ENCODE measurements around the gene PTPRN2. TPM values are rescaled to one million over a fixed set of nuclear protein-coding genes. Genes with fewer than 3 reads are reported as not detected.

Gene PTPRN2
- total RNA-seq, 1 experiment from 2014 or later, result 3.8 TPM

DNA sequence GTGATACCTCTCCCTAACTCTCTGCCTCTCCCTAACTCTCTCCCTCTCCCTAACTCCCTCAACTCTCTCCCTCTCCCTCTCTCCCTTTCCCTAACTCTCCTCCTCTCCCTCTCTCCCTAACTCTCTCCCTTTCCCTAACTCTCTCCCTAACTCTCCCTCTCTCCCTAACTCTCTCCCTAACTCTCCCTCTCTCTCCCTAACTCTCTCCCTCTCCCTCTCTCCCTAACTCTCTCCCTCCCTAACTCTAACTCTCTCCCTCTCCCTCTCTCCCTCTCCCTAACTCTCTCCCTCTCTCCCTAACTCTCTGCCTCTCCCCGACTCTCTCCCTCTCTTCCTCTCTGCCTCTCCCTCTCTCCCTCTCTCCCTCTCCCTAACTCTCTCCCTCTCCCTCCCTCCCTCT, 2.0 kb upstream of the PTPRN2 start:
- no peak for DNase-seq
- no peaks in the 10 kb centered on the region for H3K9me3 ChIP-seq (replicated peaks)
- no peak overlapping the region for H3K4me3 ChIP-seq
- H3K27ac ChIP-seq, result no peak overlapping the region
- no peaks in the 10 kb centered on the region for H3K36me3 ChIP-seq
- H3K27me3 ChIP-seq, result no peaks in the 10 kb centered on the region
- H3K4me1 ChIP-seq, result no peaks in the 10 kb centered on the region

DNA sequence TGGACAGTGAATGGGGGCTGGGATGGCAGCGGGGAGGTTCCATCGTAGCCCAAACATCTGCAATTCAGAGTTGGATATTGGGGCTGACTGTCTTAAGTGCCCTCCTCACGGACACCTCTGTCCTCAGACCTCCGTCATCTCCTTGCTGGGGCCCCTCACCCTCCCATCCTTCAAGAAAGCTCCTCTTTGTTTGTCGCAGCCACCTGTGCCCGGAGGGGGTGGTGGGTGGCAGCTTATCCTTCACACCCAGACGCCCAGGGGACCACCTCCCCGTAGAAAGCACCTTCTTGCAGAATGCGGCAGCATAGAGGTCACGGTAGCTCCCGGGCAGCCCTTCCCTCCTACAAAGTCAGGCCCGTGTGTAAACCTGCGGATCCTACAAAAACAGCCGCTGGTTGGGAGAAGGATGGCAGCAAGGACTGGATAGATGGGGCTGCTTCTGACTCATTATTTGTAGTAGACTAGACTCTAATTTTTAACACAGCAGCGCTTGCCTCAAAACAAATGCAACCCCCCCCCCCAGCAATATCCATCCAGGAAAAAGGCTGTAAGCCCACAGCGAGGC, 1.3 kb upstream of the PTPRN2 start:
- Histone ChIP-seq H3K9me3 (replicated peaks) (no peaks in the 10 kb centered on the region), H3K27me3 (no peaks in the 10 kb centered on the region), H3K36me3 (no peaks in the 10 kb centered on the region), H3K27ac (no peak overlapping the region), H3K4me1 (no peaks in the 10 kb centered on the region), H3K4me3 (no peak overlapping the region)
- DNase-seq, result no peak

DNA sequence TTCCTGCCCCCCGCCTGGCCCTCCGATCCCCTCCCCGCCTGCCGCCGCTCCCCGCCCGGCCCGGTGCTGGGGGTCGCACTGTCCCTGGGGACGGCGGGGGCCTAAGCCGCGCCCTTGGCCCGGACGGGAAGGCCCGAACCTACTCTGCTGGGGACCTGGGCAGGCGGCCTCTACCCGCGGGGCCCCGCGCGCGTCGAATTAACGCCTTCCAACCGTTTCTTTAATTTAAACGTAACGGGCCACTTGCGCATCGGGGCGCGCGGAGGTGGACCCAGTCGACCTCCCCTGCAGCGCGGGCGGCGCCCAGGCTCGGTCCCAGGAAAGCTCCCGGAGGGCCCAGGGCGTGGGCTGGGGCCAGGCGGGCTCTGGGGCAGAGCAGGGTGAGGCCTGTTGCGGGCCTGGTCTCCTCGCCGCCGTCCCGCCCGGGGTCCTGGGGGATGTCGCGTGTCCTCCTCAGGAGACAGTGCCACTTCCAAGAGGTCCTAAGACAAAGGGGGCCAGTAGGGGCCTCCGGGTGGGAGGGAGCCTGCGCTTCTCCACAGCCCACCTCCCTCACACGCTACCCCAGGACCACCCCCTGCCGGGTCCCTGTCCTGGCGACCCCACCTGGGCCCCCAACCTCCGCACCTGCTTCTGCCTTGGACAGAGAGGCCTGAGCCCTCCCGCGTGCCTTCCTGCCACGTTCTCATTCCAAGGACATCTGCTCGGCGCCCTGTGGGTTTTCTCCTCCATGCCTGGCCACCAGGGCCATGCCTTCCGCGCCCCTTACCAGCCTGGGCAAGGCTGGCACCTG, 658 bp upstream of the PTPRN2 start:
- no peaks in the 10 kb centered on the region; the same call in 1 of the 2 replicates for H3K27me3 ChIP-seq

DNA sequence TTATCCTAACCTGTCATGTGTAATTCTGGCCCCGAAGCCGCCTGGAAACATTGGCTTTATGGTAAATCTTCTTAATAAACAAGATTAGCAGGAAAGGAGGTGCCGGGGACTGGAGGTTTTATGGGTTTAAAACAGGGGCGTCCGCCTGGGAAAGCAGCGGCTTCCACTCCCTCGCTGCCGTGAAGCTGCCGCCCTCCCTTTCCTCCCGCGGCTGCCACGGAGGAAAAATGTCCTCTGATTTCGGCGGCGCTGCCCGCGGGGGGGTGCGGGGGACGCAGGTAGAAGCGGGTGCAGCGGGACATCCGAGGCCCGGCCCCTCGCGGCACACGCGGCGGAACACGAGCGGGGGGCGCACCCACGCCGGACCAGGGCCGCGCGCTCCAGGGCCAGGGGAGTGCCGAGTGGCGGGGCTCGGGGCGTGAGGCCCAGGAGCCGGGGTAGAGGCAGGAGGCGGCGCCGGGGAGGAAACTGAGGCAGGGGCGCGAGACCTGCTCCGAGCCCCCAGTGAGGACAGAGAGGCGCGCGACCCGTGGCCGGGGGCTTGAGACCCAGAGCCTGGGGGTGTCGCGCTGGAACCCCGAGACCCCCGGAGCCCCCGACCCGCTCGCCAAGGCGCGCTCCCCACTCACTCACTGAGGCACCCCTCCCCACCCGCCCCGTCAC, 993 bp downstream of the PTPRN2 start:
- no peaks in the 10 kb centered on the region; the same call in 1 of the 2 replicates for H3K27me3 ChIP-seq
- H3K27ac ChIP-seq, result no peak overlapping the region
- no peaks in the 10 kb centered on the region for H3K4me1 ChIP-seq
- H3K4me3 ChIP-seq, result no peak overlapping the region
- no peaks in the 10 kb centered on the region for H3K36me3 ChIP-seq
- no peak for DNase-seq
- H3K9me3 ChIP-seq (replicated peaks), result no peaks in the 10 kb centered on the region

More for the DNA sequence above, 658 bp upstream of the PTPRN2 start:
- no peak for DNase-seq
- H3K4me3 ChIP-seq, result no peak overlapping the region
- no peak overlapping the region for H3K27ac ChIP-seq
- no peaks in the 10 kb centered on the region for H3K4me1 ChIP-seq
- no peaks in the 10 kb centered on the region for H3K9me3 ChIP-seq (replicated peaks)
- no peaks in the 10 kb centered on the region for H3K36me3 ChIP-seq

DNA sequence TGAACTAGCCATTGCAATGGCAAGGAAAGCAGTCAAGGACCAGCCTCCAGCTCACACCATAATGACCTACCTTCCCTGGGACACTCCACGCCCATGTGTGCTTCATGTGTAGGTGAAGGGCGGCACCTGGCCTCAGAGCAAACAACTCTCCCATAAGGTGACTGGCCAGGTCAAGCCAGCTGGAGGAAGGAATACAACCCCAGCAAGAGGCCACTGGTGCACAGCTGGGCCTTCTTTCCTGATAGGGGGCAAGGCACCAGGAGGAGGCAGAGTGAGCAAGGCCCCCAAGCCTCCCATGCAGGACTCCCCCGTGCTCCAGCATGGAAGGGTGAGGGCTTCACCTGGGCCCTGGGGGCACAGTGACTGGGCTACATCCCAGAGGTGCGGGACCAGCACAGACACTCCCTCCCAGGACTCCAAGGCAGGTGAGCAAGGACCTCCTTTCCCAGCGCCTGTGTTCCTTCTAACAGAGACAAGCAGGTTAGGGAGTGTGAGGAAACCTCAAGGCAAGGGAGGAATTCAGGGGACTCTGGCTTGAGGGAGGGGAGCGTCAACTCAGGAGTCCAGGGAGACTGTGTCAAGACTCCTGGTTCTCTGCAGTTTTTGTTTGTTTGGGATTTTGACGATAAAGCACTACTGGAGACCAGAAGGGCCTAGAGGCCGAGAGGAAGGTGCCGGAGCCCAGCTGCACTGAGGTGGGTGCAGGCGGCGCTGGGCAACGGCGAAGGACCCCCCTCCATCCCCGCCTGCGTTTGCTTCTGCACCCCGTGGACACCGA, 1.7 kb downstream of the PTPRN2 start:
- DNase-seq, result no peak
- Histone ChIP-seq H3K4me3 (no peak overlapping the region), H3K27ac (no peak overlapping the region), H3K36me3 (no peaks in the 10 kb centered on the region), H3K4me1 (no peaks in the 10 kb centered on the region), H3K27me3 (no peaks in the 10 kb centered on the region; the same call in 1 of the 2 replicates), H3K9me3 (replicated peaks) (no peaks in the 10 kb centered on the region)

DNA sequence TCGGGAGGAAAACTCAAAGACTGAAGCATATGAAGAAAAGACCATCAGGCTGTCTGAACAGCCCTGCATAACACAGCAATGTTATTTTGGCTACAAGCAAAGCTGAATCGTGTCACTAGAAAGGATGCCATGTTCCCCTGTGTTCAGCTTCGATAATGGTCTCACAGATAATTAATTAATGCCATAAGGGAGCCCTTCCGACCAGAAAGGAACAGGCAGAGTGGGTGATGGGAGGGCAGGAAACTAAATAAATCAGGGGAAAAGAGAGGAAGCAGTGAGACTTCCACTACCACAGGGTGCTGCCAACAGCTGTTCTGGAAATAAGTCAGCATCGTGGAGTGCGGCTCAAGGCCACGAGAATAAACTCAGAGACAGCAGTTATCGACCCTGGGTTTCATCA, 3.2 kb downstream of the PTPRN2 start:
- Histone ChIP-seq H3K27me3 (no peaks in the 10 kb centered on the region; the same call in 1 of the 2 replicates), H3K4me3 (no peak overlapping the region), H3K27ac (no peak overlapping the region), H3K36me3 (no peaks in the 10 kb centered on the region), H3K4me1 (no peaks in the 10 kb centered on the region), H3K9me3 (replicated peaks) (no peaks in the 10 kb centered on the region; the same call in 1 of the 2 replicates)
- DNase-seq, result no peak

DNA sequence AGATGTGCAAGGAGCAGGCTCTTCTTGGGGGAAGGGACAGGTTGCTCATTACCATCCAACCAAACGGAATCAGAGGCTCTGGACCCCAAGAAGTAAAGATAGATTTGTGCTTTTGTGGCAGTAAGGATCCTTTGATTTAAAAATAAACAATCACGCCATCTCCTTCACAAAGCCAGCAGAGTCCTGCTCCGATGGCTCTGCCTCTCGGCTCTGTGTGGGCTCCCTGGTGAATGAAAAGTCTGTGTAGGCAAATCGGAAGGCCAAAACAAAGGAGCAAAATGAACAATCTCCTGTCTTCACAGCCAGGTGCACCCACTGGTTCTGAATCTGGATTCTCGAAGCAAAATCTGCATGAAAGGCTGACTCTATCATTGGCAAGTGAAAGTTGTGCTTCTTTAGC, 3.8 kb downstream of the PTPRN2 start:
- no peak for DNase-seq
- Histone ChIP-seq H3K4me1 (no peaks in the 10 kb centered on the region), H3K36me3 (no peaks in the 10 kb centered on the region), H3K27ac (no peak overlapping the region), H3K4me3 (no peak overlapping the region), H3K27me3 (no peaks in the 10 kb centered on the region; the same call in 1 of the 2 replicates), H3K9me3 (replicated peaks) (no peaks in the 10 kb centered on the region; the same call in 1 of the 2 replicates)

DNA sequence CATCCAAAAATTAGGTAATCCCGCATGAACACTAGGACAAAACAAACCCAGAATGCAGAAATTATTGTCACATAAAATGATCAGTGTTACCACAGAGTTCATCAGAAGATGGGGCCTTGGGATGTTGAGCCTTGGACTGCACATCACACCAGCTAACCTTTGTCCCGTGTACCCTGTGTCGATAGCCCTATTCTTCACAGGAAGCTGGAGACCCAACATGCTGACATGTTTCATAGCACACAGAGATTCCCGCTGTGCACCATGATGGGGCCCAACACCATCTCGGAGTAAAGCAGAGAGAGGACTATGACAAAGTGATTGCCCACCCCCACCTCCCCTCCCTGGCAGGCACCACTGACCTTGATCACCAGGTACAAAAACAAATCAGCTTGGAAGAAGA, 4.5 kb downstream of the PTPRN2 start:
- Histone ChIP-seq H3K4me3 (no peak overlapping the region), H3K27me3 (no peaks in the 10 kb centered on the region; the same call in 1 of the 2 replicates), H3K4me1 (no peaks in the 10 kb centered on the region), H3K9me3 (replicated peaks) (no peaks in the 10 kb centered on the region; the same call in 1 of the 2 replicates), H3K27ac (no peak overlapping the region), H3K36me3 (no peaks in the 10 kb centered on the region)
- DNase-seq, result no peak

DNA sequence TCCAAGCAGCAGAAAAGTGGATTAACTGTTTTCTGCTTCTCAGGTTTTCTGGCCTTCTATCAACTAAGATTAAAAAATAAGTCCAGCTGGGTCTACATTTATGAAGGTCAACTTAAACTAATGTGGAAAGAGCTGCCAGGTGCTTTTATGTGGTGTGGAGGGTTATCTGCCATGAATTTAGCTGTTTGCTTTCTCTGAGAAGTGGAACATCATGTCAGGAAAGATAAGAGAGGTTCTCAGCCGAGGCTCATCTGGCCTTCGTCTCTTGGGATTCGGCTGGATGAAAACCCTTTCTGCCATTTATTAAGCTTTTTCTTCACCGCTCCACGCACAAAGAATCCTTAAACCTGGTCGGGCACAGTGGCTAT, 5.5 kb downstream of the PTPRN2 start:
- Histone ChIP-seq H3K27me3 (no peaks in the 10 kb centered on the region; the same call in 1 of the 2 replicates), H3K4me3 (no peak overlapping the region), H3K4me1 (no peaks in the 10 kb centered on the region), H3K36me3 (no peaks in the 10 kb centered on the region), H3K9me3 (replicated peaks) (no peaks in the 10 kb centered on the region; the same call in 1 of the 2 replicates), H3K27ac (no peak overlapping the region)
- DNase-seq, result no peak

DNA sequence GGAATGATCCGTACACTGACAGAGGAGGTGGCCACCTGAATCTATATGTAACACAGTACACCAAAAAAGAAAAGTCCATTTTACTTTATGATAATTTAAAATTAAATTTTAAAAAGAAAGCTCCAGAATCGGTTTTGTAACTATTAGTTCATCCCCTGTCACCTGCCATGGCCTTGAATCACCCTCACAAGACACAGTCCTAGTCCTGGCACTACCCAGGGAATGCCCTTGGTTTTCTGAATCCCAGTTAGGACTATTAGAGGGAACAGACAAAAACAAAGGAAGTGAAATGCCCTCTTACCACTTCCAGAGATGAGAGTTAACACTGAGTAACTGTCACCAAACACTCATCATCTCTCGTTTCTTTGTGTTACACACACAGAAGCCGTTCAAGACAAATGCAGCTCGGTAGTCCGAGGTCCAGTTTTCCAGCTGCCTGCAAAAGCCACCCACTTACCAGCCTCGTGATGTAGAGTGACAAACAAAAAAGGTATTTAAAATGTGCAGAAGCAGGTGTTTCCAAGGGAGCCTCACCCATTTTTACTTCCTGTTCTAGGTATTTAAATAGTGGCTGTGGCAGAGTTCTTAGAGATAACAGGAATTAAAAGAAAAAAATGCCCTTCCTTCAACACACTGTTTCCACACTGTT, 6.1 kb downstream of the PTPRN2 start:
- DNase-seq, result no peak
- H3K27me3 ChIP-seq, result no peaks in the 10 kb centered on the region; the same call in 1 of the 2 replicates
- no peak overlapping the region for H3K27ac ChIP-seq
- H3K4me3 ChIP-seq, result no peak overlapping the region
- no peaks in the 10 kb centered on the region for H3K36me3 ChIP-seq
- H3K4me1 ChIP-seq, result no peaks in the 10 kb centered on the region
- no peaks in the 10 kb centered on the region; the same call in 1 of the 2 replicates for H3K9me3 ChIP-seq (replicated peaks)

DNA sequence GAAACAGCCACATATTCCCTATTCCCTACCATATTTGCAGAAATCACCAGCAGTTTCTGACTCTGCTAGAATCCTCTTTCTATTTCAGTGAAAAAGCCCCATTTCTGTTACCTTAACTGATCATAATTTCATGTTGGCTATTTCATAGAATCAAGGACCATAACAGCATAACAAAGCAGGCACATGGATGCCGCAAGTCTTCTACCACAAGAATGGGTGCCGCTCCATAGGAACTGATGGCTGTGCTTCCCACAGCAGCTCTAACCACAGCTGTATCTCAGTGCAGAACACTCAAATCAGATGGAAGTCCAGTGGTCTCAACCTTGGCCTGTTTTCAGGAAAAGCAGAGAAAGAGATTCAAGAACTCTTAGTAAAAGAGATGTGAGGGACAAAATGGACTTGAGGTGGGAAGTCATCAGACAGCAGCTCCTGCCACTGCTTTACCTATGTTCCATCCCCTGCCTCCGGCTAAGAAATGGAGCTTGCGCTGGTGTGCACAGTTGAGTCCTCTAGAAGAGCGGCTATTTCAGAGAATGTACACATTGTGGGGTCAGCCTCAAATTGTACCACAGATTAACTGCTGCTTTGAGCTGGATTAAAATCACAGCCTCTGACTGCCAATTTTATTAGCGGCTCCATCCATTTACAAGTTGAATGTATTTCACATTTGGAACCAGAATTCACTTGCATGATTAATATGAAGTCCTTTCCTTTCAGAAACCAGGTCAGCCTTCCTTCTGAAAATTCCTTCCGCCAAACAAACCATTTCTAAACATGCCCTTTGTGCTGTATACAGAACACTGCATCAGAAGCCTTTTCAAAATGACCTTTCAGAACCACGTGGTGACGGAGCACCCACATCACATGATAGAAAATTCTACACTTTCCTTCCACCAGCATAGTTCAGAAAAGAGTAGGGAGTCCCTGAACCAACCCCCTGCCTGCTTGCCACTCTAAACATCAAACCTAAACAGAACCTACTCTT, 7.7 kb downstream of the PTPRN2 start:
- Histone ChIP-seq H3K4me1 (no peaks in the 10 kb centered on the region), H3K36me3 (no peaks in the 10 kb centered on the region), H3K9me3 (replicated peaks) (no peaks in the 10 kb centered on the region; the same call in 1 of the 2 replicates), H3K27me3 (no peaks in the 10 kb centered on the region; the same call in 1 of the 2 replicates), H3K4me3 (no peak overlapping the region), H3K27ac (no peak overlapping the region)
- DNase-seq, result no peak

DNA sequence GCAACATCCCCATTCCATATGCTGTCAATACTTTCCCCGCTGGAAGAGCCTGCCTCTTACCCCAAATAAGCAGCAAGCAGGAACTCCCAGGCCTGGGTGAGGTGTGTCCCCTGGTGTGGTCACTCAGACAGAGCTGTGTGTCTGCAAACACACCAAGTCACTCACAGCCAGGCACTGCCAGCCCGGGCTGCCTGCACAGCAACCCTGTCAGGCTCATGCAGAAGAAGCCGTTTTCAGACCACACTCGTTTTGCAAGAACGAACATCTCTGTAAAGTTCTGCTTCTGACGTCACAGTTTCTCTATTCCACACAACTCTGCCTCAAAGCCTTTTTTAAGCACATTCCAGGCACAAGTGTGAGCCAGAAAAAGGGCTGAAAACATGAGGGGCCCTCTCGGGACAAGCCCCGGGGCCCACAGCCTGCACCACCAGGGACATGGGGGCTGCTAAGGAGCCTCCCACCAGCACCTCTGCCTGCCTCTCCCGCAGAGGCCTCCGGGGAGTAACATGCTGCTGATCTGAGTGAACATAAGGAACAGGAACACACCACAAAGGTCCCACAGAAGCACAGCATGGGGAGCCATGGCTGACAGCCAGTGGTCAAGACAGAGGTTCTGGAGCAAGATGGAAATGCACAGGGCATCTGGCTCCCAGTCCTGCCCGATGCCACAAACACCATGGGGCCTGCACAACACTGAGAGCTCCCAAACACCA, 11.4 kb downstream of the PTPRN2 start:
- Histone ChIP-seq H3K27ac (no peak overlapping the region), H3K4me1 (no peaks in the 10 kb centered on the region), H3K4me3 (no peak overlapping the region), H3K9me3 (replicated peaks) (no peaks in the 10 kb centered on the region; the same call in 1 of the 2 replicates), H3K36me3 (no peaks in the 10 kb centered on the region), H3K27me3 (no peaks in the 10 kb centered on the region)
- DNase-seq, result no peak
